HCT116 (cell line): ENCODE results near the gene IL20RA. TPM values are rescaled to one million over a fixed set of nuclear protein-coding genes. Genes with fewer than 3 reads are reported as not detected.

ENCODE experiments used
- ATAC-seq: fragments of 200-7000 bp; cut with Tn5 transposase; 2 replicates; pipeline ENCODE4 v1.9.1; 2020; ENCODE audit warnings: mild to moderate bottlenecking, moderate library complexity
- BruUV-seq: library from RNA; stranded (reverse); fragments of 400-500 nt; replicated peaks from 2 replicates; lab custom pipeline; 2021; lab: Mats Ljungman, UMichigan
- CTCF ChIA-PET: fragments of 300-600 bp; sonication (Branson Sonifier 250); formaldehyde crosslinking; loops from one replicate; lab custom pipeline; 2021; ENCODE audit warnings: antibody characterized with exemption; lab: Charles Lee
- POLR2A ChIA-PET: fragments of 300-600, 350-600 bp; sonication (Branson Sonifier 250); formaldehyde crosslinking; loops from one replicate; lab custom pipeline; 2021; ENCODE audit warnings: antibody characterized with exemption; lab: Charles Lee
- RAD21 ChIA-PET, 2 experiments: fragments of 300-600 bp; sonication (Branson Sonifier 250); formaldehyde crosslinking; loops; one replicate each; lab custom pipeline; 2023; ENCODE audit warnings: low total read pairs in 2 of 2; ENCODE audit not compliant: uncharacterized antibody in 2 of 2, unreplicated experiment in 2 of 2, low non-redundant PET in 1 of 2; lab: Charles Lee
- DNase-seq: peaks from one replicate; pipeline ENCODE4 v3.0.0-alpha.2; 2010; ENCODE audit warnings: low read depth, low spot score
- H2AFZ ChIP-seq: fragments of 200-600 bp; shearing (Covaris generic), sonication (generic); 2 replicates; pipeline ENCODE4 v1.6.1; 2017; ENCODE audit warnings: low read depth, mixed run types, mixed read lengths, antibody characterized with exemption, low read length; ENCODE audit not compliant: poor library complexity, severe bottlenecking
- H3K27ac ChIP-seq: 2 replicates; pipeline ENCODE4 v1.5.1; 2012; ENCODE audit warnings: low read depth, low read length
- H3K27me3 ChIP-seq: fragments of 200-600 bp; sonication (generic); 2 replicates; pipeline ENCODE4 v1.6.1; 2016; ENCODE audit warnings: mixed run types, low read length, mixed read lengths; ENCODE audit not compliant: insufficient read depth
- H3K36me3 ChIP-seq, 2 experiments: fragments of 200-500 bp in 1 of 2; fragments of 200-600 bp in 1 of 2; sonication (Bioruptor generic) in 1 of 2; sonication (generic) in 1 of 2; 2 replicates each; pipeline versions ENCODE4 v1.5.1 to v1.6.1; 2014 to 2016; ENCODE audit warnings: low read length in 2 of 2, inconsistent platforms in 1 of 2, mixed read lengths in 1 of 2, mixed run types in 1 of 2; ENCODE audit not compliant: insufficient read depth in 2 of 2, control insufficient read depth in 1 of 2
- H3K4me1 ChIP-seq, 2 experiments: fragments of 200-600 bp in 1 of 2; sonication (generic) in 1 of 2; 2 replicates each; pipeline versions ENCODE4 v1.5.1 to v1.6.1; 2012 to 2017; ENCODE audit warnings: low read length in 2 of 2, inconsistent platforms in 1 of 2, mild to moderate bottlenecking in 1 of 2, mixed read lengths in 1 of 2, mixed run types in 1 of 2, moderate library complexity in 1 of 2; ENCODE audit not compliant: insufficient read depth in 2 of 2, control insufficient read depth in 1 of 2
- H3K4me2 ChIP-seq: fragments of 200-600 bp; sonication (generic); 2 replicates; pipeline ENCODE4 v1.6.1; 2017; ENCODE audit warnings: mixed run types, low read length, mixed read lengths
- H3K4me3 ChIP-seq, 2 experiments: fragments of 200-600 bp in 1 of 2; sonication (generic) in 1 of 2; replicated peaks in 1 of 2; 2 replicates each; pipeline ENCODE4 v1.5.1; 2011 to 2016; ENCODE audit warnings: low read length in 2 of 2, control low read depth in 1 of 2, low read depth in 1 of 2, mild to moderate bottlenecking in 1 of 2, mixed read lengths in 1 of 2, mixed run types in 1 of 2
- H3K79me2 ChIP-seq: fragments of 200-600 bp; sonication (generic); 2 replicates; pipeline ENCODE4 v1.6.1; 2017; ENCODE audit warnings: mild to moderate bottlenecking, mixed run types, low read length, moderate library complexity, mixed read lengths; ENCODE audit not compliant: insufficient read depth
- H3K9ac ChIP-seq: fragments of 200-600 bp; sonication (generic); 2 replicates; pipeline ENCODE4 v1.6.1; 2016; ENCODE audit warnings: low read length, mixed read lengths
- H3K9me2 ChIP-seq: fragments of 200-600 bp; sonication (generic), shearing (Covaris generic); 2 replicates; pipeline ENCODE4 v1.6.1; 2017; ENCODE audit warnings: mixed run types, mild to moderate bottlenecking, moderate library complexity; ENCODE audit not compliant: insufficient read depth
- H3K9me3 ChIP-seq, 2 experiments: fragments of 200-500 bp in 1 of 2; fragments of 200-600 bp in 1 of 2; sonication (Bioruptor generic) in 1 of 2; sonication (generic) in 1 of 2; 2 replicates each; pipeline ENCODE4 v1.6.1; 2014 to 2017; ENCODE audit warnings: low read length in 2 of 2, mixed read lengths in 2 of 2, inconsistent platforms in 1 of 2, low read depth in 1 of 2, mild to moderate bottlenecking in 1 of 2, mixed run types in 1 of 2, moderate library complexity in 1 of 2; ENCODE audit not compliant: control insufficient read depth in 1 of 2, insufficient read depth in 1 of 2
- H4K20me1 ChIP-seq: fragments of 200-600 bp; sonication (generic), shearing (Covaris generic); 2 replicates; pipeline ENCODE4 v1.6.1; 2017; ENCODE audit warnings: mixed run types, mild to moderate bottlenecking, moderate library complexity; ENCODE audit not compliant: insufficient read depth
- CTCF ChIP-seq, 3 experiments: fragments of 200-600 bp in 1 of 3; sonication (generic) in 1 of 3; IDR thresholded peaks in 2 of 3; conservative IDR thresholded peaks in 1 of 3; 2 replicates each; pipeline ENCODE4 v1.5.1; 2012 to 2017; ENCODE audit warnings: low read depth in 2 of 3, low read length in 2 of 3, antibody characterized with exemption in 1 of 3, borderline replicate concordance in 1 of 3, control low read depth in 1 of 3, mild to moderate bottlenecking in 1 of 3, mixed read lengths in 1 of 3, mixed run types in 1 of 3, moderate library complexity in 1 of 3; ENCODE audit not compliant: insufficient read depth in 1 of 3
- EGR1 ChIP-seq: IDR thresholded peaks from 2 replicates; pipeline ENCODE4 v1.6.1; 2012; ENCODE audit warnings: low read depth
- FOSL1 ChIP-seq: IDR thresholded peaks from 2 replicates; pipeline ENCODE4 v1.6.1; 2012; ENCODE audit warnings: low read depth
- MAX ChIP-seq: IDR thresholded peaks from 2 replicates; pipeline ENCODE4 v1.6.1; 2012
- RAD21 ChIP-seq: IDR thresholded peaks from 2 replicates; pipeline ENCODE4 v1.6.1; 2012; ENCODE audit warnings: low read depth, mild to moderate bottlenecking
- REST ChIP-seq: IDR thresholded peaks from 2 replicates; pipeline ENCODE4 v1.6.1; 2012; ENCODE audit warnings: low read depth
- TCF7L2 ChIP-seq: IDR thresholded peaks from 2 replicates; pipeline ENCODE4 v1.7.0; 2011; ENCODE audit warnings: borderline replicate concordance, inconsistent platforms; ENCODE audit not compliant: insufficient read depth, insufficient read length; ENCODE audit errors: extremely low read depth
- ZBTB33 ChIP-seq: IDR thresholded peaks from 2 replicates; pipeline ENCODE4 v1.6.1; 2011; ENCODE audit warnings: mild to moderate bottlenecking, low read length, moderate library complexity; ENCODE audit not compliant: insufficient replicate concordance; ENCODE audit errors: extremely low read depth
- ZFX ChIP-seq: fragments of 450-650 bp; IDR thresholded peaks from 2 replicates; pipeline ENCODE4 v1.6.1; 2017
- intact Hi-C: fragments of 100-400 bp; cut with micrococcal nuclease; formaldehyde crosslinking; loops from 2 replicates; pipeline ENCODE4 v1.10.0; 2022
- total RNA-seq: library from RNA; stranded (reverse); gene quantifications from one replicate; pipeline ENCODE4 v1.2.1, GENCODE V29; 2021; ENCODE audit not compliant: unreplicated experiment

Gene IL20RA
- total RNA-seq, 1 experiment from 2014 or later, result 1.1 TPM

GRCh38 chr6:136994782-136995181, 50.0 kb downstream of the IL20RA start (continued):
- TF ChIP-seq RAD21 (no peak), EGR1 (no peak), TCF7L2 (no peak), ZBTB33 (no peak)

GRCh38 chr6:136992113-136992512, 52.7 kb downstream of the IL20RA start:
- peak; percentile 53; the same call in 1 of the 2 replicates for ATAC-seq
- POLR2A ChIA-PET, result no interaction called here
- TF ChIP-seq CTCF (IDR thresholded peaks at IDR 0.05 in 2 of 3, conservative IDR thresholded peaks at IDR 0.05 in 1 of 3; ENCODE audit: borderline replicate concordance in 1 of 3, insufficient read depth in 1 of 3, low read depth in 2 of 3, low read length in 2 of 3) (no peak), REST (no peak), MAX (no peak; the same call in 1 of the 2 replicates), FOSL1 (no peak), ZFX (no peak), EGR1 (no peak)
- no peak for DNase-seq
- Histone ChIP-seq H2AFZ (no peak overlapping the region), H3K4me3 (no peak overlapping the region), H3K9me2 (no peaks in the 10 kb centered on the region), H3K79me2 (no peaks in the 10 kb centered on the region), H3K27me3 (no peaks in the 10 kb centered on the region), H3K9ac (no peak overlapping the region), H4K20me1 (no peaks in the 10 kb centered on the region), H3K4me1 (peaks cover 0 to 14% of the 10 kb centered on the region in 2 experiments; a peak in 2 of 4 replicates), H3K9me3 (no peaks in the 10 kb centered on the region), H3K27ac (no peak overlapping the region), H3K36me3 (no peaks in the 10 kb centered on the region), H3K4me2 (no peak overlapping the region)
- intact Hi-C loops, result no loop called here
- CTCF ChIA-PET, result no interaction called here
- RAD21 ChIA-PET, result no interaction called here
- BruUV-seq, result no TSS peak
